ENCODE measurements around the gene RNF151. TPM values are rescaled to one million over a fixed set of nuclear protein-coding genes. Genes with fewer than 3 reads are reported as not detected.
"Not testable (repeated sequence)": the region's sequence is repeated elsewhere in the genome, so short reads cannot be mapped to it uniquely, and the experiment has no call there.

Gene RNF151
- total RNA-seq, 1 experiment from 2014 or later: not detected

- DNase-seq (ENCODE audit: low read depth): no peak
Observed at GRCh38 chr16:1938316-1938715, 28.3 kb upstream of the RNF151 start.

GRCh38 chr16:1938910-1939309 lies 27.7 kb upstream of the RNF151 start:
- no peak for DNase-seq (ENCODE audit: low read depth)

GRCh38 chr16:1939833-1940232 lies 26.8 kb upstream of the RNF151 start:
- not testable (repeated sequence) for DNase-seq (ENCODE audit: low read depth)

GRCh38 chr16:1940273-1941161 lies 26.1 kb upstream of the RNF151 start:
- DNase-seq (ENCODE audit: low read depth): no peak

GRCh38 chr16:1941162-1942046 lies 25.3 kb upstream of the RNF151 start:
- peak; percentile 83 for DNase-seq (ENCODE audit: low read depth)

GRCh38 chr16:1942047-1942809 lies 24.4 kb upstream of the RNF151 start:
- peak; percentile 36 for DNase-seq (ENCODE audit: low read depth)

GRCh38 chr16:1942810-1943726 lies 23.6 kb upstream of the RNF151 start, which contains the start of gene MSRB1:
MSRB1 (minus strand) TSS chr16:1943199; CDS start chr16:1943156, 43 bp downstream.
- DNase-seq (ENCODE audit: low read depth): peak; percentile 93

- no peak for DNase-seq (ENCODE audit: low read depth)
Observed at GRCh38 chr16:1944612-1945199, 21.9 kb upstream of the RNF151 start.

GRCh38 chr16:1945559-1946391 lies 20.9 kb upstream of the RNF151 start:
- DNase-seq (ENCODE audit: low read depth): no peak

- no peak for DNase-seq (ENCODE audit: low read depth)
Observed at GRCh38 chr16:1946495-1947368, 19.9 kb upstream of the RNF151 start.

GRCh38 chr16:1947369-1947670 lies 19.3 kb upstream of the RNF151 start:
- no peak for DNase-seq (ENCODE audit: low read depth)

- DNase-seq (ENCODE audit: low read depth): no peak
Observed at GRCh38 chr16:1949507-1949906, 17.1 kb upstream of the RNF151 start.

GRCh38 chr16:1950047-1950446 lies 16.6 kb upstream of the RNF151 start:
- no peak for DNase-seq (ENCODE audit: low read depth)

GRCh38 chr16:1950559-1950958 lies 16.1 kb upstream of the RNF151 start:
- no peak for DNase-seq (ENCODE audit: low read depth)

- no peak for DNase-seq (ENCODE audit: low read depth)
Observed at GRCh38 chr16:1953734-1954133, 12.9 kb upstream of the RNF151 start.

- DNase-seq (ENCODE audit: low read depth): not testable (repeated sequence)
Observed at GRCh38 chr16:1957434-1958142, 9.1 kb upstream of the RNF151 start.

- DNase-seq (ENCODE audit: low read depth): not testable (repeated sequence)
Observed at GRCh38 chr16:1958143-1958491, 8.5 kb upstream of the RNF151 start.

Data from HT1080 (cell line).